LNCAP (cell line): ENCODE data around the gene SYNGR2.

ENCODE experiments used
- CTCF ChIP-seq: fragments of 450-650 bp; IDR thresholded peaks from 2 replicates; pipeline ENCODE4 v1.5.1; 2017; ENCODE audit warnings: mild to moderate bottlenecking

The SYNGR2 gene

DNA sequence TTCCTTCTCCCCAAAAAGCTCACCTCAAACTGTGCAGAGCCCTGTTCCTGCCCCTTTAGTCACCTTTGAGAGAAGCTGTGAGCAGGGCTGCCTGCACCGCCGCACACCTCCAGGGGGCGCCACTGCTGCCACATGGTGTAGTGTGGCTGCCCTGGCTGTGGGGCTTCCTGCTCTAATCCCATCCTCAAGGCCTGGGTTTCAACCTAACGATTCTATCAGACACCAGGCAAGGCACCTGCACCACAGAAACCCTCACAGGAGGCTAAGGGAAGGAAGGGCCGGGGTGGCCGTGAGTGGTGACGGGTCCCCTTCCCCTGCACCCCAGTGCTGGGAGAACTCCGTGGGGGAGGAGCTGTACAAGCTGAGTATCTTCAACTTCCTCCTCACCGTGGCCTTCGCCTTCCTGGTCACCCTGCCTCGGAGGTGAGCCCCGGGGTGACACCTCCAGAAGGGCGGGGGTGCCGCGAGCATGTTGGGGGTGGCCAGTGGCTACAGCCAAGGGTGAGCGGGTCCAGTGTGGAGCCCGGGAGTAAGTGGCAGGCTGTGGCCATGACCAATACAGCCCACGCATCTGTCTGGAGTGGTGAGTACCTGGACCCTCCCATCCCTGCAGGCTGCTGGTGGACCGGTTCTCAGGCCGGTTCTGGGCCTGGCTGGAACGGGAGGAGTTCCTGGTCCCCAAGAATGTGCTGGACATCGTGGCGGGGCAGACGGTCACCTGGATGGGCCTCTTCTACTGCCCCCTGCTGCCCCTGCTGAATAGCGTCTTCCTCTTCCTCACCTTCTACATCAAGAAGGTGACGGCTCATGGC lies 30.8 kb upstream of the SYNGR2 start:
- peak; percentile 72 for TF ChIP-seq CTCF

DNA sequence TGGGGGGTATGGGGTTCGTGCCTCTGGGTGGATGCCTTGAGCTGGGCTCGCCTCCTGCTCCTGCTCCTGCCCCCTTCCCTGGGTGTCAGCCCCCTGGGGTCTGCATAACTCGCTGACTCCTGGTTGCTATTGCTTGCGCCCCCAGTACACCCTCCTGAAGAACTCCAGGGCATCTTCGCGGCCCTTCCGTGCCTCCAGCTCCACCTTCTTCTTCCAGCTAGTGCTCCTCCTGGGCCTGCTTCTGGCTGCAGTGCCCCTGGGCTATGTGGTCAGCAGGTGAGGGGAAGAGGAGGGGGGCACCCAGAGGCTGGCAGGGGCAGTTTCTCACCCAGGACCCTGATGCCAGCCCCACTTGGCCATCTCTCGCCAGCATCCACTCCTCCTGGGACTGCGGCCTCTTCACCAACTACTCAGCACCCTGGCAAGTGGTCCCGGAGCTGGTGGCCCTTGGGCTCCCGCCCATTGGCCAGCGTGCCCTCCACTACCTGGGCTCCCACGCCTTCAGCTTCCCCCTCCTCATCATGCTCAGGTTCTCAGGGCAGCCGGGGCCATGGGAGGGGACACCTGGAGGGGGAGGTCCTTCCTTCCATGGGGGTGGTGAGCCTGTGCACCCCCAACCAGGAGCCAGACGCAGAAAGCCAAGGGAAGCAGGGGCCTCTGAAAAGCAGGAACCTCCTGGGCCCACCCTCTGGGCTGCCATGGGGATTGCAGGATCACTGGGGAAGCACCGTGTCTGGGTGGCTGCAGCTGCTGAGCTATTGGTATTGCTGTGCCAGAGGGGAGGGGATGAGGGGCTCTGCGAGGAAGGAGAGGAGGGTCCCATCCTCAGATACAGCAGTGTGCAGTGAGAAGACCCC lies 29.9 kb upstream of the SYNGR2 start:
- TF ChIP-seq CTCF, result no peak

DNA sequence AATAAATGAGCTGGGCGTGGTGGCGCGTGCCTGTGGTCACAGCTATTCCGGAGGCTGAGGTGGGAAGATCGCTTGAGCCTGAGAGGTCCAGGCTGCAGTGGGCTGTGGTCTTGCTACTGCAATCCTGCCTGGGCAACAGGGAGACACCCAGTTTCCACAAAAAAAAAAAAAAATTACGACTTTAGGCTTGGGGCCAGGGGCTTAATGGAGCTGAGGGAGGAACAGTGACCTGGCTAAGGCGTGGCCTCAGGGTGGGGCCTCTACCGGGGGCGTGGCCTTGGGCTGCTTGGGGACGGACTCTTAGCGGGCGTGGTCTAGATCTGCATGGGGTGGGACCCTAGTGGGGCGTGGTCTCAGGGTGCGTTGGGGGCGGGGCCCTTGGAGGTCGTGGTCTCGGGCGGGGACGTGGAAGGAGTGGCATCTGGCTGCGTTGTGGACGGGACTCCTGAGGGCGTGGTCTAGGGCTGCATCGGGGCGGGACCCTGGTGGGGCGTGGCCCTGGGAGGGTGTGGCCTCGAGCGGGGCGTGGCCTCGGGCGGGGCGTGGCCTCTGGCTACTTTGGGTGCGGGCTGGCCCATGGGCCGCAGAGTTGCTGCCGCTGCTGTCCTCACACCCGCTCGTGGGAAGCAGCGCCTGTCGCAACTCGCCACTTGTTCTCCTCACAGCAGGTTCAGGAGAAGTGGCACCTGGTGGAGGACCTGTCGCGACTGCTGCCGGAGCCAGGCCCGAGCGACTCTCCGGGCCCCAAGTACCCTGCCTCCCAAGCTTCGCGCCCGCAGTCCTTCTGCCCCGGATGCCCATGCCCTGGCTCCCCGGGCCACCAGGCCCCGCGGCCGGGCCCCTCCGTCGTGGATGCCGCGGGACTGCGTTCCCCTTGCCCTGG lies 28.0 kb upstream of the SYNGR2 start:
- TF ChIP-seq CTCF, result no peak

DNA sequence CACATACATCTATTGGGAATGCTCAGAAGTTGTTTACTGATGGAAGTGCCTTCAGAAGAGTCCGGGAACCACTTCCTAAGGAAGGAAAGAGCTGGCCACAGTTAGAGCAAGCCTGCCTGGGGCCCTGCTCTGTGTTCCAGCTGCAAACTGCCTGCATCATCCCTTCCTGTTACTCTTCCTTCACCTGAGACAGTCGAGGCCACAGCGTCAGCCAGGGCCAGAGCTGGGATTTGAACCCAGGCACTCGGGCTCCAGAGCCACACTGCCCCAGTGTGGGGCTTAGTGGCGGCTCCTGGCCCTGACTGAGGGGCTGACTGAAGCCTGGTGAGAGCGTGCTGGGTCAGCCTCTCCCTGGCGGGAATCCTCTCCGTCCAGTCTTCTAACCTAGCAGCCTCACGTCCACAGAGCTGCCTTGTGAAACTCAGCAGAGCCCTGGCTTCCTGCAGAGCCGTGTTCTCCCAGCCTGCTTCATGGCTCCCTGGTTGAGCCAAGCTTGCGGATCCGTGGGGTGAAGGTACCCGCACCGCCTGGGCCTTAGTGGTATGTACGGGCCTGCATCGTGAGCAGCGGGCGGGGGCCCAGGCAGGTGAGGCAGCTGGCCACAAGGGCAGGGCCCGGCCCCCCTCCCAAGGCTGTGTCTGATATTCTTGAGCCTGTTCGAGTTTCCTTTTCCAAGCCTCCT lies 26.8 kb upstream of the SYNGR2 start:
- TF ChIP-seq CTCF, result no peak

GRCh38 chr17:78142119-78142861 lies 26.1 kb upstream of the SYNGR2 start:
- no peak for TF ChIP-seq CTCF

- no peak for TF ChIP-seq CTCF
These were observed 24.9 kb upstream of the SYNGR2 start for GRCh38 chr17:78143214-78144146.
